SK-N-SH (cell line): ENCODE results near the gene ARHGEF37. TPM values are rescaled to one million over a fixed set of nuclear protein-coding genes. Genes with fewer than 3 reads are reported as not detected.

Source experiments
- CTCF ChIA-PET: fragments of 300-600, 350-600 bp; formaldehyde crosslinking; extraction: SDS; loops from one replicate; lab custom pipeline; 2021; lab: Yijun Ruan, JAX
- POLR2A ChIA-PET: fragments of 350-600 bp; sonication (Branson Sonifier 250); formaldehyde crosslinking; extraction: SDS; loops from one replicate; lab custom pipeline; 2020; ENCODE audit warnings: antibody characterized with exemption, inconsistent platforms; lab: Yijun Ruan, JAX
- DNase-seq: peaks from one replicate; pipeline ENCODE4 v3.0.0; 2012
- H2AFZ ChIP-seq: fragments of 200-600 bp; sonication (generic); 2 replicates; pipeline ENCODE4 v1.8.1; 2016; ENCODE audit warnings: antibody characterized with exemption, mild to moderate bottlenecking, low read depth
- H3F3A ChIP-seq: fragments of 200-600 bp; sonication (generic); replicated peaks from 2 replicates; pipeline ENCODE3; 2016; ENCODE audit warnings: antibody characterized with exemption, mild to moderate bottlenecking; ENCODE audit not compliant: insufficient read depth
- H3K27ac ChIP-seq, 2 experiments: fragments of 200-500 bp in 1 of 2; fragments of 200-600 bp in 1 of 2; sonication (Bioruptor generic) in 1 of 2; sonication (generic), shearing (Covaris generic) in 1 of 2; 2 replicates each; pipeline versions ENCODE4 v1.5.1 to v1.6.1; 2014 to 2016; ENCODE audit warnings: low read depth in 2 of 2, inconsistent platforms in 1 of 2, low read length in 1 of 2, mild to moderate bottlenecking in 1 of 2, mixed read lengths in 1 of 2
- H3K27me3 ChIP-seq: fragments of 200-600 bp; sonication (generic), shearing (Covaris generic); 2 replicates; pipeline ENCODE4 v1.6.1; 2016; ENCODE audit warnings: mixed run types; ENCODE audit not compliant: insufficient read depth
- H3K36me3 ChIP-seq, 2 experiments: fragments of 200-500 bp in 1 of 2; fragments of 200-600 bp in 1 of 2; sonication (Bioruptor generic) in 1 of 2; sonication (generic) in 1 of 2; replicated peaks in 1 of 2; 2 replicates each; pipeline versions ENCODE3 to v1.5.1; 2014 to 2016; ENCODE audit warnings: low read length in 1 of 2, mild to moderate bottlenecking in 1 of 2; ENCODE audit not compliant: insufficient read depth in 2 of 2, control insufficient read depth in 1 of 2
- H3K4me1 ChIP-seq, 2 experiments: fragments of 200-500 bp in 1 of 2; fragments of 200-600 bp in 1 of 2; sonication (Bioruptor generic) in 1 of 2; sonication (generic), shearing (Covaris generic) in 1 of 2; 2 replicates each; pipeline versions ENCODE4 v1.5.1 to v1.6.1; 2014 to 2016; ENCODE audit warnings: low read depth in 1 of 2, low read length in 1 of 2, mixed run types in 1 of 2; ENCODE audit not compliant: insufficient read depth in 2 of 2, control insufficient read depth in 1 of 2
- H3K4me2 ChIP-seq: fragments of 200-600 bp; sonication (generic), shearing (Covaris generic); 2 replicates; pipeline ENCODE4 v1.6.1; 2017; ENCODE audit warnings: mixed run types
- H3K4me3 ChIP-seq, 2 experiments: fragments of 200-500 bp in 1 of 2; fragments of 200-600 bp in 1 of 2; sonication (Bioruptor generic) in 1 of 2; sonication (generic), shearing (Covaris generic) in 1 of 2; 2 replicates each; pipeline versions ENCODE4 v1.5.1 to v1.8.1; 2014 to 2016; ENCODE audit warnings: low read depth in 2 of 2, inconsistent platforms in 1 of 2, low read length in 1 of 2, mild to moderate bottlenecking in 1 of 2, mixed read lengths in 1 of 2, moderate library complexity in 1 of 2
- H3K79me2 ChIP-seq: fragments of 200-600 bp; sonication (generic); 2 replicates; pipeline ENCODE4 v1.8.1; 2017; ENCODE audit warnings: mild to moderate bottlenecking; ENCODE audit not compliant: insufficient read depth
- H3K9ac ChIP-seq: fragments of 200-600 bp; sonication (generic); 2 replicates; pipeline ENCODE4 v1.6.1; 2017; ENCODE audit warnings: mixed run types
- H3K9me2 ChIP-seq: fragments of 200-600 bp; sonication (generic); 2 replicates; pipeline ENCODE4 v1.6.1; 2017; ENCODE audit warnings: mixed run types
- H3K9me3 ChIP-seq: fragments of 200-600 bp; sonication (generic); 2 replicates; pipeline ENCODE4 v1.6.1; 2017; ENCODE audit warnings: mixed run types, mild to moderate bottlenecking, moderate library complexity
- H4K20me1 ChIP-seq: fragments of 200-600 bp; sonication (generic); 2 replicates; pipeline ENCODE4 v1.6.1; 2017; ENCODE audit warnings: mild to moderate bottlenecking, mixed run types; ENCODE audit not compliant: insufficient read depth
- ELF1 ChIP-seq: IDR thresholded peaks from 2 replicates; pipeline ENCODE4 v1.4.0; 2012
- EP300 ChIP-seq, 2 experiments: IDR thresholded peaks; 2 replicates each; pipeline versions ENCODE4 v1.4.0 to v1.6.1; 2012; ENCODE audit warnings: borderline replicate concordance in 1 of 2, low read depth in 1 of 2, low read length in 1 of 2
- EZH2phosphoT487 ChIP-seq: fragments of 200-600 bp; sonication (generic); IDR thresholded peaks from 2 replicates; pipeline ENCODE4 v1.6.1; 2017; ENCODE audit warnings: low read depth, mixed run types, mild to moderate bottlenecking, antibody characterized with exemption, moderate library complexity, borderline replicate concordance
- FOXM1 ChIP-seq: IDR thresholded peaks from 2 replicates; pipeline ENCODE4 v1.4.0; 2012; ENCODE audit warnings: low read depth, mild to moderate bottlenecking
- GATA2 ChIP-seq: sonication (generic); formaldehyde crosslinking; IDR thresholded peaks from 2 replicates; pipeline ENCODE4 v1.5.0; 2020; ENCODE audit warnings: mild to moderate bottlenecking, missing genetic modification reagents
- IRF3 ChIP-seq: fragments of 150-350 bp; IDR thresholded peaks from 2 replicates; pipeline ENCODE4 v1.6.1; 2016; ENCODE audit warnings: mild to moderate bottlenecking, low read depth, low read length
- JUND ChIP-seq: IDR thresholded peaks from 2 replicates; pipeline ENCODE4 v1.4.0; 2012
- MAX ChIP-seq: IDR thresholded peaks from 2 replicates; pipeline ENCODE4 v1.4.0; 2012; ENCODE audit warnings: low read depth
- MEF2A ChIP-seq: IDR thresholded peaks from 2 replicates; pipeline ENCODE4 v1.4.0; 2012; ENCODE audit warnings: low read depth, borderline replicate concordance
- PBX3 ChIP-seq: IDR thresholded peaks from 2 replicates; pipeline ENCODE4; 2012
- RAD21 ChIP-seq: IDR thresholded peaks from 2 replicates; pipeline ENCODE4 v1.6.1; 2012; ENCODE audit warnings: mild to moderate bottlenecking, low read length
- SIN3A ChIP-seq: IDR thresholded peaks from 2 replicates; pipeline ENCODE4 v1.6.1; 2012; ENCODE audit warnings: low read depth, mild to moderate bottlenecking, low read length, moderate library complexity, borderline replicate concordance
- SMC3 ChIP-seq: IDR thresholded peaks from 2 replicates; pipeline ENCODE4 v1.6.1; 2012; ENCODE audit warnings: low read depth, low read length, improper control_type of control experiment
- TAF1 ChIP-seq: IDR thresholded peaks from 2 replicates; pipeline ENCODE4 v1.6.1; 2012; ENCODE audit warnings: low read depth, mild to moderate bottlenecking, low read length, moderate library complexity, borderline replicate concordance
- TCF12 ChIP-seq: IDR thresholded peaks from 2 replicates; pipeline ENCODE4 v1.4.0; 2012
- TEAD4 ChIP-seq: IDR thresholded peaks from 2 replicates; pipeline ENCODE4 v1.4.0; 2012; ENCODE audit warnings: mild to moderate bottlenecking, borderline replicate concordance; ENCODE audit not compliant: insufficient read depth
- USF1 ChIP-seq: IDR thresholded peaks from 2 replicates; pipeline ENCODE4 v1.4.0; 2012; ENCODE audit warnings: low read depth, borderline replicate concordance
- USF2 ChIP-seq: fragments of 150-350 bp; IDR thresholded peaks from 2 replicates; pipeline ENCODE4 v1.6.1; 2017; ENCODE audit warnings: antibody characterized with exemption, low read length, low read depth, borderline replicate concordance
- YY1 ChIP-seq: IDR thresholded peaks from 2 replicates; pipeline ENCODE4 v1.4.0; 2012; ENCODE audit warnings: low read depth, mild to moderate bottlenecking
- ZBTB33 ChIP-seq: IDR thresholded peaks from 2 replicates; pipeline ENCODE4 v1.4.0; 2012; ENCODE audit warnings: low read depth, borderline replicate concordance
- WGBS: methylation state at CpG from one replicate; pipeline ENCODE4 v1.1.6; 2017; ENCODE audit warnings: low lambda C conversion rate; 5-methylcytosine and 5-hydroxymethylcytosine counted together
- polyA plus RNA-seq, 3 experiments: library from polyadenylated mRNA; depleted of rRNA; stranded (reverse); fragments of >200 nt; gene quantifications; 2 replicates each; pipeline ENCODE4 v1.2.3, GENCODE V29; 2012

The ARHGEF37 gene
- polyA plus RNA-seq, 1 of the 3 experiments (the other 2 are of a cell fraction) = 0.94 TPM

GRCh38 chr5:149657324-149657723 is 76.0 kb downstream of the ARHGEF37 start:
- WGBS = 74% methylated on average over 2 of the region's 2 CpGs
- no peak overlapping the region for H3K4me3 ChIP-seq
- DNase-seq = no peak
- no peak for TF ChIP-seq SIN3A
- no peak for TF ChIP-seq USF2
- TF ChIP-seq YY1 = no peak
- no peak for TF ChIP-seq TCF12
- TF ChIP-seq PBX3 = no peak
- TF ChIP-seq GATA2 (CRISPR knock-in tag) = no peak
- no peak for TF ChIP-seq MEF2A
- TF ChIP-seq FOXM1 = no peak
- TF ChIP-seq TAF1 = no peak
- no peak for TF ChIP-seq MAX
- no peak for TF ChIP-seq USF1
- TF ChIP-seq JUND = no peak
- TF ChIP-seq, all 33 proteins: peak for 0
- Histone ChIP-seq H3K27ac (no peak overlapping the region), H3K9ac (no peak overlapping the region), H3K4me2 (no peak overlapping the region), H3K36me3 (no peaks in the 10 kb centered on the region), H3K27me3 (no peaks in the 10 kb centered on the region), H3K4me1 (no peaks in the 10 kb centered on the region; a peak in 1 of 4 replicates), H3K79me2 (no peaks in the 10 kb centered on the region), H2AFZ (no peak overlapping the region), H3F3A (no peaks in the 10 kb centered on the region), H3K9me2 (no peaks in the 10 kb centered on the region), H4K20me1 (no peaks in the 10 kb centered on the region), H3K9me3 (no peaks in the 10 kb centered on the region)
- POLR2A ChIA-PET = no interaction called here
- CTCF ChIA-PET = interaction anchor here (0.9 to 1.3 kb wide), 4 partner anchors 10 to 21 kb away, joined by 3 to 9 read pairs (median 4); no protein-coding TSS in a partner anchor

GRCh38 chr5:149658299-149658698 is 77.0 kb downstream of the ARHGEF37 start:
- Histone ChIP-seq H3K4me2 (no peak overlapping the region), H3K27me3 (no peaks in the 10 kb centered on the region), H2AFZ (no peak overlapping the region), H3K9me2 (no peaks in the 10 kb centered on the region), H3K36me3 (no peaks in the 10 kb centered on the region), H3K9me3 (no peaks in the 10 kb centered on the region), H3K27ac (no peak overlapping the region), H3K9ac (no peak overlapping the region), H3K79me2 (no peaks in the 10 kb centered on the region), H3F3A (no peaks in the 10 kb centered on the region), H3K4me1 (no peaks in the 10 kb centered on the region; a peak in 1 of 4 replicates), H4K20me1 (no peaks in the 10 kb centered on the region), H3K4me3 (no peak overlapping the region)
- WGBS = 91% methylated on average over 1 of the region's 1 CpG
- ChIA-PET CTCF (interaction anchor here (1.3 kb wide), 1 partner anchor 9 kb away, joined by 3 read pairs; no protein-coding TSS in a partner anchor), POLR2A (no interaction called here)
- DNase-seq = no peak
- TF ChIP-seq RAD21 (no peak), ELF1 (no peak), SMC3 (no peak), EP300 (IDR thresholded peaks at IDR 0.05; ENCODE audit: borderline replicate concordance in 1 of 2, low read depth in 1 of 2, low read length in 1 of 2) (no peak), ZBTB33 (no peak), TCF12 (no peak), EZH2phosphoT487 (no peak), PBX3 (no peak), FOXM1 (no peak), USF2 (no peak), TEAD4 (no peak), IRF3 (no peak)
